Right lobe of liver (tissue), 4 donors: ENCODE data around the gene BLTP2.

ENCODE experiments used
- CTCF ChIP-seq, 4 donors: fragments of 200-600 bp in 3 of 4; fragments of 450-650 bp in 1 of 4; IDR thresholded peaks; one replicate each; pipeline versions ENCODE4 v1.5.1 to v1.8.0; 2016 to 2022; ENCODE audit warnings: antibody characterized with exemption in 4 of 4, mild to moderate bottlenecking in 2 of 4
- POLR2A ChIP-seq: fragments of 450-650 bp; IDR thresholded peaks from one replicate; pipeline ENCODE4 v1.6.1; 2017; ENCODE audit warnings: antibody characterized with exemption, mild to moderate bottlenecking
- donor health status: DM: no; HTN: no; CAD: no.
- donor health status: DM: no; HTN: no; CAD: no.
- donor health status: DM: no; HTN: yes; CAD: no.

GRCh38 chr17:28599311-28600184 is 45.4 kb downstream of the BLTP2 start:
- TF ChIP-seq CTCF (IDR thresholded peaks at IDR 0.05) (no peak), POLR2A (peak; percentile 29)
